HL-60/S4 treated with phorbol 12-myristate 13-acetate at 8.2 ng/mL for 4 days and 3 days (cell line): ENCODE data around the gene ACR.

Source experiments
- in situ Hi-C: fragments of 300-500 bp; cut with MboI; formaldehyde crosslinking; loops from 2 replicates; pipeline ENCODE4 v1.15.0; 2022; ENCODE audit warnings: low sequenced_read_pairs

The ACR gene

GRCh38 chr22:50716290-50717024 is 21.5 kb upstream of the ACR start:
- in situ Hi-C loops: no loop called here

- in situ Hi-C loops: no loop called here
These were observed 20.2 kb upstream of the ACR start for GRCh38 chr22:50717709-50718351.

- in situ Hi-C loops: no loop called here
These were observed 19.7 kb upstream of the ACR start for GRCh38 chr22:50718352-50718709.

GRCh38 chr22:50719814-50720300 is 18.1 kb upstream of the ACR start:
- in situ Hi-C loops: no loop called here

- in situ Hi-C loops: no loop called here
These were observed 17.4 kb upstream of the ACR start for GRCh38 chr22:50720301-50721256.

- in situ Hi-C loops: no loop called here
These were observed 16.7 kb upstream of the ACR start for GRCh38 chr22:50721257-50721844.

GRCh38 chr22:50722048-50722701 is 15.8 kb upstream of the ACR start:
- in situ Hi-C loops: no loop called here

GRCh38 chr22:50722716-50723428 is 15.1 kb upstream of the ACR start:
- in situ Hi-C loops: no loop called here

GRCh38 chr22:50723991-50724390 is 14.0 kb upstream of the ACR start:
- in situ Hi-C loops: no loop called here

- in situ Hi-C loops: no loop called here
These were observed 13.4 kb upstream of the ACR start for GRCh38 chr22:50724616-50725015.

- in situ Hi-C loops: no loop called here
These were observed 12.4 kb upstream of the ACR start for GRCh38 chr22:50725597-50725996.

- in situ Hi-C loops: no loop called here
These were observed 11.2 kb upstream of the ACR start for GRCh38 chr22:50726643-50727340.

- in situ Hi-C loops: no loop called here
These were observed 10.1 kb upstream of the ACR start for GRCh38 chr22:50727678-50728522.

- in situ Hi-C loops: no loop called here
These were observed 9.5 kb upstream of the ACR start for GRCh38 chr22:50728523-50728931.

GRCh38 chr22:50729391-50730012 is 8.5 kb upstream of the ACR start:
- in situ Hi-C loops: no loop called here

GRCh38 chr22:50730013-50730891 is 7.8 kb upstream of the ACR start:
- in situ Hi-C loops: no loop called here
